ENCODE data around the gene HMG20B.

- no peak for TF ChIP-seq TCF4 (CRISPR knock-in tag; IDR thresholded peaks at IDR 0.05; ENCODE audit: borderline replicate concordance)
- no peak for TF ChIP-seq ZNF565 (CRISPR knock-in tag; conservative IDR thresholded peaks at IDR 0.05; ENCODE audit: low read depth)
- TF ChIP-seq ARNTL (CRISPR knock-in tag; IDR thresholded peaks at IDR 0.05; ENCODE audit: borderline replicate concordance, low read depth) = no peak
- TF ChIP-seq PATZ1 (CRISPR knock-in tag; IDR thresholded peaks at IDR 0.05; ENCODE audit: borderline replicate concordance) = no peak
- no peak for TF ChIP-seq CSRNP3 (CRISPR knock-in tag; IDR thresholded peaks at IDR 0.05)
- TF ChIP-seq ZFP3 (CRISPR knock-in tag; IDR thresholded peaks at IDR 0.05) = no peak
- no peak for TF ChIP-seq CREB5 (CRISPR knock-in tag; IDR thresholded peaks at IDR 0.05; ENCODE audit: low read depth)
- no peak for TF ChIP-seq ZNF70 (CRISPR knock-in tag; IDR thresholded peaks at IDR 0.05)
- no peak for TF ChIP-seq ISL1 (CRISPR knock-in tag; IDR thresholded peaks at IDR 0.05)
- no peak for TF ChIP-seq POU6F1 (CRISPR knock-in tag; IDR thresholded peaks at IDR 0.05; ENCODE audit: borderline replicate concordance, low read depth)
- no peak for TF ChIP-seq ZC3H10 (CRISPR knock-in tag; IDR thresholded peaks at IDR 0.05)
- no peak for TF ChIP-seq ESRRG (CRISPR knock-in tag; IDR thresholded peaks at IDR 0.05)
Measured at GRCh38 chr19:3613818-3614661, 41.3 kb downstream of the HMG20B start.

Data from SK-N-SH treated with all-trans-retinoic acid at 6 μM for 48 hours (cell line).